K562 treated with DMSO at 1 percent for 12 hours (cell line): ENCODE measurements around the gene EIF2AK2. TPM values are rescaled to one million over a fixed set of nuclear protein-coding genes. Genes with fewer than 3 reads are reported as not detected.

Experiments used
- total RNA-seq: library from RNA; unstranded; fragments of 300-600 nt; gene quantifications from 2 replicates; pipeline ENCODE4 v1.2.3, GENCODE V29; 2022; ENCODE audit not compliant: insufficient read depth

The EIF2AK2 gene
- total RNA-seq = 2.7 and 11.6 TPM in 2 replicates

DNA sequence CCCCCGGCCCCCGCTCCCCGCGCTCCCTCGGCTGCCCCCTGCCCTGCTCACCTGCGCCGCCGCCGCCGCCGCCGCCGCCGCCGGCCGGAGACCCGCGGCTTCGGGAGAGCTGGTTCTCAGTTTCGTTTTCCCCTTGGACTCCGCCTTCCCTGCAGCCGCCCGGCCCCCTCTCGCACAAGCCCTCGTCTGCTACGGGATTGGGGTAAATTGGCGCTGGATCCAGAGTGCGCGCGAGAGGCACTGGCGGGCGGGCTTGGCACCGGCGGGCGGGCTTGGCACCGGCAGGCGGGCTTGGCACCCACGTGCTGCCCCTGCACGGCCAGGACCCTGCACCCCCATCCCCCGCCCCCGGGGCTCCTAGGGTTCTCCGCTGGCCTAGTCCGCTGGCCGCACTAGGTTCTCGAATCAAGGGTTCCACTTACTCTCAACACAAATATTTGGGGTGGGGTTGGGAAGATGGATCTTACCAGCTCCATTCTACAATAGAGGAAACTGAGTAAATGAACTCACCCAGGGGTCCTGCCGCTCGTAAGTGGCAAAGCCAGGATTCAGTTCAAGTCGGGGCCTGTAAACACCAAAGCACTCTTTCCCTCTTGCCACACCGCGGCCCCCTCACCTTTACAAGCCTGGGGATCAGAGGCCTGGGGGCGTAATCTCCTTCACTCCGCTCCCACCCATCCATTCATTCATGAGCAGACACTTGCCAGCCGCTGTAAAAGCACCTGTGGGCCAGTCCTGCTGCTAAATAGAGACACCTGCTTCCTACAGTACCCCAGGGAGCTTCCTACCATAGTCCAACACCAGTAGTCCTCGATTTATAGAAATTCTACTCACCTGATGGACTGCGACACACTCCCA lies at the start of gene EIF2AK2:
Gene EIF2AK2 (minus strand): TSS at position 124 of the 858 bp plus-strand sequence. CDS start 9,174 bp downstream, outside the sequence.

DNA sequence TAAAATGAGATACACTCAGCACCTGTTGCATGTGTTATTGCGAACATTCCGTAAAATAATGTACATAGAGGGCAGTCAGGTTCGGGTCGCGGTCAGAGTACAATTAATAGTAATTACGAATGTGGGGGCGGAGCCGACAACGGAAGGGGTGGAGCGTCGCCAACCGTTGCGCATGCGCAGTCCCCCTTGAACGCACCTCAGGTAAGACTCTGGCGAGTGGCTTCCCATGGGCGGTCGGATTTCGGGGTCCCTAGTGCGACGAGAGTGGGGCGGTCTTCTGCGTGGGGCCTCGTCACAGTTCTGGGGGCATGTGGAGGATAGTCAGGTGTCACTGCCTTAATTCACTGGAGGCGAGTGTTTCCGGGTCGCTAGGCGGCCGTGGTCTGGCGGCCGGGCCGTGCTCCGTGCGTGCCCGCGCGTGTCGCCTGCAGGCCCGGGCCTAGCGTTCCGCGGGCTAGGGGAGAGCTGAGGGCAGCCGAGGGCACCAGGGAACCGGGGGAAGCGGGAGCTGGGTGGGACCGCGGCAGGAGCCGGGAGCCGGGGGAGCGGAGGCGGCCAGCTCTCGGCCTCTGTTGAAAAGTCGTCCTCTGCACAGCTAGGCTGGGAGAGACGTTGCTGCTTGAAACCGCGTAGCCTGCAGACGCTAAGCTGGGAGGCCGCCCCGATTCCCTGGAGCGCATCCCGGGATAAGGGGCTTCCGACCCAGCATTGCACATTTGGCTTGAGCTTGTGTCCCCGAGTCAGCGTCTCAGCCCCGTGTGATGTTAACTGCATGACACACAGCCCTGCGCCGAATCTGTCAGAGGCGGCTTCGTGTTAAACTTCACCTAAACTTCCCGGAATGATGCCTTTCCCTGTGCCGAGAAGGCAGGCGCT lies 39.8 kb upstream of the EIF2AK2 start, which contains the start of gene CEBPZOS:
Gene CEBPZOS (plus strand): TSS at position 177 of the 876 bp plus-strand sequence. CDS start 3,209 bp downstream, outside the sequence.

DNA sequence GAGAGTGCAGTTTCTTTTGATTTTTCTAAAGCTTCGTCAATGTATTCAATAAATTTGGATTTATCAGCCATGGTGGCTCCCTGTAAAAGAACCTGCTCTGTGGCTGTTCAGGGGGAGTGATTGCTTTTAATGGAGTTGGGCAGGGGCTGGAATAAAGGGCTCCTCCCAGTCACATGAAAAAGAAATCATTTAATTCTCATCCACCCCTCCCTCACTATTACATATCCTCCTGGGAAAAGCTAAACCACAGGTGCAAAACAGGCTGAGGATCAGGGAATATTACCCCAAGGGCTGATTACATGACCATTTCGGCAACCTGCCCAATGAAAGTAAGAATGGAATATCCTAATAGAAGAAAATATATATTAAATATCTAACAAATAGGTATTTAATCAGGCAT lies 31.8 kb upstream of the EIF2AK2 start, which contains the start of gene SULT6B1:
Gene SULT6B1 (minus strand): TSS at position 101 of the 400 bp plus-strand sequence. CDS start 30 bp downstream, at position 71.

DNA sequence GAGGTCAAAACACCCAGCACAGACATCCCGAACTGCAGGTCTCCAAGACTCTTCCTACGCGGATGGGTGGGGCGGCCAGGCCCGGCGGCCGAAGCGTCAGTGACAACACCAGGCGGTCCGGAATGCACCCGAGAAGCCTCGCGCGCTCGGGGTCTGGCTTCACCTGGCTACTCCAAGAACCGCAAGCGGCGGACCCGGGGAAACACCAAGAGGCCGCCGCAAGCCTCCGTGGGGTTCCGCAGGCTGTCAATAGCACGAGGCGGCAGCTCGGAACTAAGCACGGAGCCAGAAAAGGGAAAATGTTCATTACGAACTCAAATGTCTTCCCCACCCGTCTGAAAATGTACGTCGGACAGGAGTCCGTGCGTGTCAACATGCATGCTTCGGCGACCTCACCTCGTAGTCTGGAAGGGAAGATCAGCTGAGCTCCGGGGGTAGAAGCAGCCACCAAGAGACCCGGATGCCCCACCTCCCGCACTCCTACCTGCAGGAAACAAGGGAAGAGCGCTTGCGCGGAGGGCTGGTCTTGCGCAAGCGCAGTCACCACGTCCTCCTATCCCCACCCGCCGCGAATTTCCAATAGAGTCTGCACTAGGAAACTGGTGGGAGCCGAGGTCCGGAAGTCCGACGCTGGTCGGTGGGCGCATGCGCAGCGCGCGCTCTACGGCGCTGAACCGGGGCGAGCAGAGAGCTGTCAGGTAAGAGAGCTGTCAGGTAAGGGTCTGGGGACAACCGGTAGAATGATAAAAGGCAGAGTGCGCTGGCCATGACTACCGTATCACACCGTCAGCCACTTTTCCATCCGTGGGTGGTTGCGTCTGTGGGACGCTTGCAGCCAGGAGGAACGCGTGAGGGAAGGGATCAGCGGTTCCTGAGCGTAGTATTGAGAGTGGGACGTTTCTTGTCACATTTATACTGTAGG lies 72.6 kb downstream of the EIF2AK2 start, which contains the start of the genes GPATCH11 and HEATR5B:
Gene GPATCH11 (plus strand): TSS at position 646 of the 922 bp plus-strand sequence. CDS start 3,864 bp downstream, outside the sequence.
Gene HEATR5B (minus strand): TSS at position 500 of the 922 bp plus-strand sequence. CDS start 958 bp downstream, outside the sequence.

Other genes starting within 250 kb of the EIF2AK2 start
- gene STRN, start 190.4 kb downstream of the EIF2AK2 start, total RNA-seq = 2.3 and 14.6 TPM in 2 replicates
- 1.8 and 12.4 TPM in 2 replicates for gene HEATR5B, start 72.6 kb downstream of the EIF2AK2 start, total RNA-seq
- gene GPATCH11, start 72.5 kb downstream of the EIF2AK2 start, total RNA-seq = 5.0 and 15.5 TPM in 2 replicates
- gene SULT6B1, start 31.7 kb upstream of the EIF2AK2 start, total RNA-seq = not detected in 2 replicates
- gene CEBPZOS, start 39.5 kb upstream of the EIF2AK2 start, total RNA-seq = 17.8 and 27.7 TPM in 2 replicates
- 33.2 and 37.0 TPM in 2 replicates for gene CEBPZ, start 74.6 kb upstream of the EIF2AK2 start, total RNA-seq
- 4.7 and 10.3 TPM in 2 replicates for gene NDUFAF7, start 74.7 kb upstream of the EIF2AK2 start, total RNA-seq
- 5.2 and 16.4 TPM in 2 replicates for gene PRKD3, start 167.9 kb upstream of the EIF2AK2 start, total RNA-seq
- gene QPCT, start 187.7 kb upstream of the EIF2AK2 start, total RNA-seq = not detected in 2 replicates